Measurements from ENCODE around the gene QTRT2. TPM values are rescaled to one million over a fixed set of nuclear protein-coding genes. Genes with fewer than 3 reads are reported as not detected.

Gene QTRT2
- total RNA-seq: 10 to 100 TPM; 18.5 to 33.3 (median 21.6) TPM

- TF ChIP-seq POLR2A (IDR thresholded peaks at IDR 0.05) (peak in 1 of 2 donors; percentile 67), CTCF (IDR thresholded peaks at IDR 0.05) (peak in 1 of 6 experiments; percentile 12)
- 0 to 1% methylated on average over 31 to 38 of the region's 49 CpGs for WGBS, 2 donors
Measured at GRCh38 chr3:114056130-114057010, at the start of gene QTRT2, which contains the start of gene CCDC191. QTRT2 (plus strand) TSS chr3:114056737; CDS start chr3:114065258, 8,521 bp downstream. CCDC191 (minus strand) TSS chr3:114056526; CDS start chr3:114056466, 60 bp downstream.

GRCh38 chr3:114011059-114011797 is 45.3 kb upstream of the QTRT2 start:
- intact Hi-C loops (cut with DNase I): no loop called here
- no peak overlapping the region for H3K4me3 ChIP-seq (replicated peaks in 1 of 3)
- no peaks in the 10 kb centered on the region for H3K4me1 ChIP-seq
- no peak overlapping the region for H3K27ac ChIP-seq
- DNase-seq: no peak
- 90 to 91% methylated on average over 2 of the region's 2 CpGs for WGBS, 2 donors
- H3K36me3 ChIP-seq: peaks cover 0 to 2% of the 10 kb centered on the region in 2 donors
- H3K27me3 ChIP-seq: no peaks in the 10 kb centered on the region
- no peaks in the 10 kb centered on the region for H3K9me3 ChIP-seq
- TF ChIP-seq POLR2A (IDR thresholded peaks at IDR 0.05) (no peak), CTCF (IDR thresholded peaks at IDR 0.05) (no peak)

More at GRCh38 chr3:114056130-114057010, at the start of gene QTRT2, which contains the start of gene CCDC191:
- H3K36me3 ChIP-seq: no peaks in the 10 kb centered on the region
- peak; percentile 99 for DNase-seq
- peak within 1 kb of the TSS; percentile 51 to 80 (median 70) for H3K4me3 ChIP-seq (replicated peaks in 1 of 3)
- no peaks in the 10 kb centered on the region for H3K27me3 ChIP-seq
- intact Hi-C loops (cut with DNase I): no loop called here
- peak within 1 kb of the TSS; percentile 56 to 80 (median 79) for H3K27ac ChIP-seq
- H3K9me3 ChIP-seq: no peaks in the 10 kb centered on the region
- H3K4me1 ChIP-seq: peaks cover 15 to 19% of the 10 kb centered on the region in 2 donors

- TF ChIP-seq POLR2A (IDR thresholded peaks at IDR 0.05) (no peak), CTCF (IDR thresholded peaks at IDR 0.05) (no peak)
- DNase-seq: no peak
- no peak overlapping the region for H3K27ac ChIP-seq
- WGBS, 2 donors: 94 to 95% methylated on average over 7 of the region's 7 CpGs
- no peaks in the 10 kb centered on the region for H3K27me3 ChIP-seq
- intact Hi-C loops (cut with DNase I): no loop called here
- H3K36me3 ChIP-seq: peaks cover 0 to 2% of the 10 kb centered on the region in 2 donors
- no peaks in the 10 kb centered on the region for H3K9me3 ChIP-seq
- no peak overlapping the region for H3K4me3 ChIP-seq (replicated peaks in 1 of 3)
- no peaks in the 10 kb centered on the region for H3K4me1 ChIP-seq
Measured at GRCh38 chr3:114014211-114014610, 42.3 kb upstream of the QTRT2 start.

GRCh38 chr3:114019486-114019885 is 37.1 kb upstream of the QTRT2 start:
- Histone ChIP-seq H3K4me3 (replicated peaks in 1 of 3) (no peak overlapping the region), H3K27me3 (no peaks in the 10 kb centered on the region), H3K27ac (no peak overlapping the region), H3K9me3 (no peaks in the 10 kb centered on the region), H3K36me3 (no peaks in the 10 kb centered on the region), H3K4me1 (no peaks in the 10 kb centered on the region)
- no peak for DNase-seq
- intact Hi-C loops (cut with DNase I): no loop called here
- 95 to 97% methylated on average over 2 of the region's 2 CpGs for WGBS, 2 donors
- no peak for TF ChIP-seq POLR2A (IDR thresholded peaks at IDR 0.05)
- no peak for TF ChIP-seq CTCF (IDR thresholded peaks at IDR 0.05)

All from thyroid gland (tissue), 4 donors.